Kidney (tissue), 14 donors: Measurements from ENCODE around the gene ARHGAP20. TPM values are rescaled to one million over a fixed set of nuclear protein-coding genes. Genes with fewer than 3 reads are reported as not detected.

Experiments
- DNase-seq, 5 donors: peaks; one replicate each; pipeline ENCODE4 v3.0.0-alpha.2; 2013 to 2020
- FAIRE-seq: peaks from 2 replicates; lab custom pipeline; 2012; peaks lifted over from hg19 to GRCh38; lab: Jason Lieb, UNC
- H3K27ac ChIP-seq, 2 donors: one replicate each; pipeline ENCODE4 v1.7.0; 2013; ENCODE audit warnings: low read depth in 2 of 2, low read length in 2 of 2, inconsistent platforms in 1 of 2
- H3K27me3 ChIP-seq: one replicate; pipeline ENCODE4 v1.7.1; 2013; ENCODE audit warnings: low read length, inconsistent platforms; ENCODE audit not compliant: control insufficient read depth, insufficient read depth
- H3K36me3 ChIP-seq, 3 donors: one replicate each; pipeline versions ENCODE4 v1.7.0 to v1.7.1; 2013; ENCODE audit warnings: low read length in 3 of 3, control low read depth in 1 of 3, inconsistent platforms in 1 of 3; ENCODE audit not compliant: insufficient read depth in 3 of 3, control insufficient read depth in 2 of 3
- H3K4me1 ChIP-seq, 3 donors: one replicate each; pipeline versions ENCODE4 v1.7.0 to v1.7.1; 2013; ENCODE audit warnings: low read length in 3 of 3, inconsistent platforms in 1 of 3, low read depth in 1 of 3; ENCODE audit not compliant: control insufficient read depth in 2 of 3, insufficient read depth in 2 of 3
- H3K4me3 ChIP-seq, 3 donors: one replicate each; pipeline versions ENCODE4 v1.7.0 to v1.8.1; 2013; ENCODE audit warnings: low read length in 3 of 3, control low read depth in 1 of 3, inconsistent platforms in 1 of 3
- H3K9ac ChIP-seq, 3 donors: one replicate each; pipeline versions ENCODE4 v1.7.0 to v1.7.1; 2013; ENCODE audit warnings: low read length in 3 of 3, control low read depth in 1 of 3, inconsistent platforms in 1 of 3
- H3K9me3 ChIP-seq, 3 donors: one replicate each; pipeline versions ENCODE4 v1.7.0 to v1.7.1; 2013; ENCODE audit warnings: low read length in 3 of 3, control low read depth in 1 of 3, inconsistent platforms in 1 of 3; ENCODE audit not compliant: control insufficient read depth in 2 of 3, insufficient read depth in 1 of 3
- intact Hi-C: fragments of 100-400 bp; cut with DNase I; formaldehyde crosslinking; loops from one replicate; pipeline ENCODE4 v1.11.1; 2022
- polyA plus RNA-seq: library from polyadenylated mRNA; stranded (reverse); fragments of 350-450 nt; fragmentation: Illumina TruSeq; extraction: RNeasy Lipid Tissue Mini Kit (QIAGEN cat#74804); gene quantifications from one replicate; pipeline ENCODE4 v1.2.3, GENCODE V29; 2014; ENCODE audit warnings: low read depth, low replicate concordance; ENCODE audit not compliant: insufficient read depth
- total RNA-seq: library from RNA; stranded (reverse); fragmentation: NEBNext Ultra II Directional; extraction: Animal tissue kit (Norgen Biotek cat#: 25700); gene quantifications from one replicate; pipeline ENCODE4 v1.2.1, GENCODE V29; 2021
- TF ChIP-seq, protein P1 (sequence below): IDR thresholded peaks from 3 replicates; pipeline ENCODE4 v1.5.1; 2012; ENCODE audit warnings: mild to moderate bottlenecking, moderate library complexity, borderline replicate concordance; ENCODE audit not compliant: insufficient read depth; ENCODE audit errors: extremely low read depth
- donor health status: control.
- donor health status: control.
- donor health status: control.
- donor health status: control.
- donor health status: control.
- donor health status: DM: yes; HTN: yes; CAD: no.
- donor health status: Normal renal cell carcinoma (clear cell type).

ARHGAP20 gene
- total and polyA plus RNA-seq, 2 donors from 2014 or later = 0.11 to 1.4 TPM

DNA sequence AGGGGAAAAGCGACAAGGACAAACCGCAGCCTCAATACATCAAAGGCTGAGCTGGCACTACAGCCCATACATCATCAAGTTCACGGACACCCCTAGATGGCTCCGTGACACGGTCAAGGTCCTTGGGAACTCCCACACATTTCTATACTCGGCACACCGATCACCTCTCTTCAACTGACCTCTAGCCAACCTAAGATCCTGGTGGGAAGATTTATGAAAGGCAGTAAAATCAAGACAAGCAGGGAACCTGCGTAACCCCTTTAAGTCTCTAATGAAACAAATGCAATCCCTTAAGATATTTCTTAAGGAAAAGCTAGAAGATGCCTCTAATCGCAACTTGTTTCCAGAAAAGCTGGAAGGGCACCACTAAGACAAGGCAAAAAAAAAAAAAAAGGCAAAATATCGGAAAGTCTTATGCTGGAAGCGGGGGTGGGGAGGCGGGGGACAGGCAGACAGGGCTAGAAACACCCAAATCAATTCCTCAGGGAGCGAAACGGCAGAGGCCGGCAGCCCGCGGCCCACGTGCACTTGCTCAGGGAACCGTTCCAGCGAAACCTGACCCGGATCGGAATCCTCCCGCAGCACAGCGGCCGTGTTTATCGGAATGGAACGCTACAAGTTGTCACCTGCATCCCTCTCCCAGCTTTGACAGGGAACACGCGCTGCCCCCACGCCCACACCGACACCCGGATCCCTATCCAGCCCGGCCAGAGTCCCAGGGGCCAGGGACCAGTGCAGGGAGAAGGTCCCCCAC lies 1.4 kb downstream of the ARHGAP20 start:
- H3K9ac ChIP-seq = no peak overlapping the region
- peak overlapping the region in 2 of 3 donors; percentile 28 to 50 for H3K4me3 ChIP-seq
- no peaks in the 10 kb centered on the region for H3K36me3 ChIP-seq
- intact Hi-C loops = no loop called here
- TF ChIP-seq, protein P1, sequence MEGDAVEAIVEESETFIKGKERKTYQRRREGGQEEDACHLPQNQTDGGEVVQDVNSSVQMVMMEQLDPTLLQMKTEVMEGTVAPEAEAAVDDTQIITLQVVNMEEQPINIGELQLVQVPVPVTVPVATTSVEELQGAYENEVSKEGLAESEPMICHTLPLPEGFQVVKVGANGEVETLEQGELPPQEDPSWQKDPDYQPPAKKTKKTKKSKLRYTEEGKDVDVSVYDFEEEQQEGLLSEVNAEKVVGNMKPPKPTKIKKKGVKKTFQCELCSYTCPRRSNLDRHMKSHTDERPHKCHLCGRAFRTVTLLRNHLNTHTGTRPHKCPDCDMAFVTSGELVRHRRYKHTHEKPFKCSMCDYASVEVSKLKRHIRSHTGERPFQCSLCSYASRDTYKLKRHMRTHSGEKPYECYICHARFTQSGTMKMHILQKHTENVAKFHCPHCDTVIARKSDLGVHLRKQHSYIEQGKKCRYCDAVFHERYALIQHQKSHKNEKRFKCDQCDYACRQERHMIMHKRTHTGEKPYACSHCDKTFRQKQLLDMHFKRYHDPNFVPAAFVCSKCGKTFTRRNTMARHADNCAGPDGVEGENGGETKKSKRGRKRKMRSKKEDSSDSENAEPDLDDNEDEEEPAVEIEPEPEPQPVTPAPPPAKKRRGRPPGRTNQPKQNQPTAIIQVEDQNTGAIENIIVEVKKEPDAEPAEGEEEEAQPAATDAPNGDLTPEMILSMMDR = no peak
- peaks cover 0 to 13% (median 6%) of the 10 kb centered on the region in 3 donors for H3K4me1 ChIP-seq
- H3K27me3 ChIP-seq = peaks cover 9% of the 10 kb centered on the region
- no peak overlapping the region for H3K27ac ChIP-seq
- DNase-seq = peak; percentile 69 to 91 (median 86)
- FAIRE-seq = no peak
- H3K9me3 ChIP-seq = no peaks in the 10 kb centered on the region

DNA sequence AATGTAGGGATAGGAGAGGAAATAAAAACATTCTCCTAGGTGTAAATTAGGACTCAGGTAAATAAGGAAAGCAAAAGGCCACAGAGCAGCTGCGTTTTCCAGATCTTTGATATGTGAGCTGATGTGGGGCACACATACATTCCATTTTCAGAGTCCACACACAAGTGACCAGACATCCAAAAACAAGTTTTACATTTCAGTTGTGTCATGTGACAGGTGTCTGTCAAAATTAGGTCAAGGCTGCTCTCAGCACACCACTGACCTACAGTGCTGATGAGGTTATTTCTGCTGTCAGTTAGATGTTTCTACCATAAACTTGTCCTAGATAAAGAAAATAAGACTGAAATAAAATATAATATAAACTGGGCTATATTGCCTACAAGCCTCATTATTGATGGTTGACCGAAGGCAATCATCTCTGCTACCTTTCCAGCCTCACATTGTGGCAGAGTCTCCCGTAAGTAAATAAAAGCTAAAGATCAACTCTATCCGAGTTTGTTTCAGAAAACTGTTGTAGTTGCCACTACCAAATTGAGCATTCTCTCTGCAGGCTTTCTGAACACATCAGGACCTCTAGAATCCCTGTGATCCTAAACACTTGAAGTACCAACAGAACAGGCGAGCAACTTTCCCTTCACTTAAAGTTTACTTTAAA lies 7.9 kb downstream of the ARHGAP20 start:
- Histone ChIP-seq H3K9me3 (no peaks in the 10 kb centered on the region), H3K4me3 (no peak overlapping the region), H3K27ac (no peak overlapping the region), H3K9ac (no peak overlapping the region), H3K27me3 (no peaks in the 10 kb centered on the region), H3K4me1 (no peaks in the 10 kb centered on the region), H3K36me3 (no peaks in the 10 kb centered on the region)
- DNase-seq (no peak), FAIRE-seq (no peak)
- intact Hi-C loops = no loop called here
- TF ChIP-seq, protein P1 = no peak

DNA sequence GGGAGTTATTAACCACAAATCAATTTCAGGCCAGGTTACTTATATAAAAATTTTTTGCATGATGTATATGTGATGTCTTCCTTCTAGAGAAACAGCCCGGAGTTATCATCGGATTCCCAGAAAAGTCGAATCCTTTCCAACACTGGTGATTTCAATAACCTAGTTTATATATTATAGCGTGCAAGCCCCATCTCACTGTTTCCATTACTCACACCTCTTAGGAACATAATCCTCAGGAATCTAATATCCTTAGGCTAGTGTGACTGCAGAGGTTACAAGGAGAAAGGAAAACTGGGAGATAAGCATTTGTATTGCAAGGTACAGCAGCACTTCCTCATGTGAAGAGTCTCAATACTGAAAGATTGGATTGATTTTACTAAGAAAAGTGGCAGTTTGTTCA lies 20.3 kb downstream of the ARHGAP20 start:
- Histone ChIP-seq H3K36me3 (no peaks in the 10 kb centered on the region), H3K27ac (no peak overlapping the region)
- DNase-seq = no peak

More for the DNA sequence above, 20.3 kb downstream of the ARHGAP20 start:
- intact Hi-C loops = no loop called here
- FAIRE-seq = no peak
- Histone ChIP-seq H3K4me3 (no peak overlapping the region), H3K9ac (no peak overlapping the region), H3K9me3 (no peaks in the 10 kb centered on the region), H3K4me1 (no peaks in the 10 kb centered on the region), H3K27me3 (no peaks in the 10 kb centered on the region)
- TF ChIP-seq, protein P1 = no peak
